ENCODE data around the gene DTX2. TPM values are rescaled to one million over a fixed set of nuclear protein-coding genes. Genes with fewer than 3 reads are reported as not detected.
"Not testable (repeated sequence)": the region's sequence is repeated elsewhere in the genome, so short reads cannot be mapped to it uniquely, and the experiment has no call there.

Gene DTX2
- total and polyA plus RNA-seq, 2 of the 4 experiments (the other 2 are of a cell fraction), result 1.8 to 7.7 TPM

- in situ Hi-C loops (cut with MboI; ENCODE audit: low sequenced_read_pairs); BruUV-seq (replicated peaks); DNase-seq; H3K4me3 ChIP-seq (ENCODE audit: insufficient read depth, low read depth, low read length); H3K27ac ChIP-seq (ENCODE audit: insufficient read depth, low read length); H3K14ac ChIP-seq (replicated peaks; ENCODE audit: low read depth, low read length); H2BK15ac ChIP-seq (ENCODE audit: low read depth, low read length); intact Hi-C loops (cut with micrococcal nuclease); H4K91ac ChIP-seq (ENCODE audit: insufficient read depth, low read depth, low read length); H4K8ac ChIP-seq (ENCODE audit: low read depth in 2 of 2, low read length in 2 of 2); dilution Hi-C loops (cut with HindIII; ENCODE audit: low sequenced_read_pairs, unreplicated experiment); POLR2A ChIA-PET (ENCODE audit: unreplicated experiment); H2BK20ac ChIP-seq (ENCODE audit: low read depth, low read length); H3K18ac ChIP-seq (ENCODE audit: low read depth, low read length); H4K20me1 ChIP-seq (ENCODE audit: insufficient read depth, low read length); H3K36me3 ChIP-seq (ENCODE audit: control insufficient read depth, insufficient read depth, low read length); CTCF ChIA-PET; H3K9ac ChIP-seq (ENCODE audit: low read depth, low read length); H2AK9ac ChIP-seq (replicated peaks; ENCODE audit: low read depth, low read length, poor library complexity); H3K79me1 ChIP-seq (ENCODE audit: low read depth in 1 of 2, low read length in 2 of 2); H3K56ac ChIP-seq (ENCODE audit: extremely low read depth, insufficient read depth, low read length); H3K4me2 ChIP-seq (ENCODE audit: low read depth, low read length); ATAC-seq (ENCODE audit: low read depth); H3K4me1 ChIP-seq (ENCODE audit: control insufficient read depth, insufficient read depth, low read length); H2AFZ ChIP-seq (replicated peaks; ENCODE audit: low read length, poor library complexity); H4K5ac ChIP-seq (ENCODE audit: low read depth, low read length); H3K9me1 ChIP-seq (ENCODE audit: insufficient read depth, low read length); H3K23ac ChIP-seq (ENCODE audit: low read depth, low read length); H3K27me3 ChIP-seq (ENCODE audit: control insufficient read depth, insufficient read depth, low read length); H2BK5ac ChIP-seq (ENCODE audit: low read depth, low read length, poor library complexity, severe bottlenecking); H3K9me3 ChIP-seq (ENCODE audit: control insufficient read depth, insufficient read depth, low read length): not testable (repeated sequence)
- H3K4ac ChIP-seq (ENCODE audit: low read depth, low read length), result 0 out of 2 replicates have a peak overlapping the region, but pooled peaks have one; percentile 35
- WGBS, 2 experiments (ENCODE audit: extremely low coverage in 2 of 2, insufficient read length in 1 of 2), result 100% methylated on average over 2 of the region's 4 CpGs; no CpG with 5 or more reads in 1 of the 2 experiments
- 0 out of 2 replicates have a peak overlapping the region, but pooled peaks have one; percentile 23 for H2BK120ac ChIP-seq (ENCODE audit: low read depth, low read length)
- peak overlapping the region; percentile 1; the same call in 1 of the 2 replicates for H2AK5ac ChIP-seq (ENCODE audit: low read depth, low read length)
Measured at GRCh38 chr7:76440404-76440803, 21.1 kb upstream of the DTX2 start.

DNA sequence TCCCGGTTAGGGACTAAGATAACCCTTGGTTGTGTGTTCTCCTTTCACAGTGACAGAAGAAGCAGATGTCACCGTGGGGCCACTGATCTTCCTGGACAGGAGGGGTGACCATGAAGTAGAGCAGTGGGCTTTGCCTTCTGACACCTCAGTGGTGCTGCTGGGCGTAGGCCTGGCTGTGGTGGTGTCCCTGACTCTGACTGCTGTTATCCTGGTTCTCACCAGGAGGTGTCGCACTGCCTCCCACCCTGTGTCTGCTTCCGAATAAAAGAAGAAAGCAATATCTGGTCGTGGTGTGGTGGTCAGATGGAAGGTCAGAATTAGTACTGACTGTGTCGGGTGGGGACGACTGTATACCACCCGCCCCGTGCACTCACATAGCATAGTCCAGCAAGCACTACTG, 19.7 kb upstream of the DTX2 start:
- POLR2A ChIA-PET (ENCODE audit: unreplicated experiment); H4K91ac ChIP-seq (ENCODE audit: insufficient read depth, low read depth, low read length); H4K8ac ChIP-seq (ENCODE audit: low read depth in 2 of 2, low read length in 2 of 2); H3K9me3 ChIP-seq (ENCODE audit: control insufficient read depth, insufficient read depth, low read length); intact Hi-C loops (cut with micrococcal nuclease); H2BK20ac ChIP-seq (ENCODE audit: low read depth, low read length); DNase-seq; H2BK120ac ChIP-seq (ENCODE audit: low read depth, low read length); H2AK5ac ChIP-seq (ENCODE audit: low read depth, low read length); H3K4me1 ChIP-seq (ENCODE audit: control insufficient read depth, insufficient read depth, low read length); H4K20me1 ChIP-seq (ENCODE audit: insufficient read depth, low read length); H2AK9ac ChIP-seq (replicated peaks; ENCODE audit: low read depth, low read length, poor library complexity); H3K14ac ChIP-seq (replicated peaks; ENCODE audit: low read depth, low read length); CTCF ChIA-PET; H3K4me3 ChIP-seq (ENCODE audit: insufficient read depth, low read depth, low read length); H2BK15ac ChIP-seq (ENCODE audit: low read depth, low read length); H3K23ac ChIP-seq (ENCODE audit: low read depth, low read length); H4K5ac ChIP-seq (ENCODE audit: low read depth, low read length); H3K9me1 ChIP-seq (ENCODE audit: insufficient read depth, low read length); H2BK5ac ChIP-seq (ENCODE audit: low read depth, low read length, poor library complexity, severe bottlenecking); H3K36me3 ChIP-seq (ENCODE audit: control insufficient read depth, insufficient read depth, low read length); H3K27ac ChIP-seq (ENCODE audit: insufficient read depth, low read length); H2AFZ ChIP-seq (replicated peaks; ENCODE audit: low read length, poor library complexity); dilution Hi-C loops (cut with HindIII; ENCODE audit: low sequenced_read_pairs, unreplicated experiment); H3K9ac ChIP-seq (ENCODE audit: low read depth, low read length); BruUV-seq (replicated peaks); H3K4me2 ChIP-seq (ENCODE audit: low read depth, low read length); H3K4ac ChIP-seq (ENCODE audit: low read depth, low read length); H3K27me3 ChIP-seq (ENCODE audit: control insufficient read depth, insufficient read depth, low read length); H3K18ac ChIP-seq (ENCODE audit: low read depth, low read length); H3K79me1 ChIP-seq (ENCODE audit: low read depth in 1 of 2, low read length in 2 of 2); H3K56ac ChIP-seq (ENCODE audit: extremely low read depth, insufficient read depth, low read length); in situ Hi-C loops (cut with MboI; ENCODE audit: low sequenced_read_pairs): not testable (repeated sequence)
- ATAC-seq (ENCODE audit: low read depth), result peak; percentile 54; the same call in 1 of the 2 replicates
- WGBS, 2 experiments (ENCODE audit: extremely low coverage in 2 of 2, insufficient read length in 1 of 2), result no CpG with 5 or more reads among the region's 10 CpGs

Measured in IMR-90 (cell line).